ENCODE measurements around the gene AKR7A3. TPM values are rescaled to one million over a fixed set of nuclear protein-coding genes. Genes with fewer than 3 reads are reported as not detected.
"Not testable (repeated sequence)": the region's sequence is repeated elsewhere in the genome, so short reads cannot be mapped to it uniquely, and the experiment has no call there.

The AKR7A3 gene
- total RNA-seq, 2 donors from 2014 or later = 2.5 to 3.9 TPM

DNA sequence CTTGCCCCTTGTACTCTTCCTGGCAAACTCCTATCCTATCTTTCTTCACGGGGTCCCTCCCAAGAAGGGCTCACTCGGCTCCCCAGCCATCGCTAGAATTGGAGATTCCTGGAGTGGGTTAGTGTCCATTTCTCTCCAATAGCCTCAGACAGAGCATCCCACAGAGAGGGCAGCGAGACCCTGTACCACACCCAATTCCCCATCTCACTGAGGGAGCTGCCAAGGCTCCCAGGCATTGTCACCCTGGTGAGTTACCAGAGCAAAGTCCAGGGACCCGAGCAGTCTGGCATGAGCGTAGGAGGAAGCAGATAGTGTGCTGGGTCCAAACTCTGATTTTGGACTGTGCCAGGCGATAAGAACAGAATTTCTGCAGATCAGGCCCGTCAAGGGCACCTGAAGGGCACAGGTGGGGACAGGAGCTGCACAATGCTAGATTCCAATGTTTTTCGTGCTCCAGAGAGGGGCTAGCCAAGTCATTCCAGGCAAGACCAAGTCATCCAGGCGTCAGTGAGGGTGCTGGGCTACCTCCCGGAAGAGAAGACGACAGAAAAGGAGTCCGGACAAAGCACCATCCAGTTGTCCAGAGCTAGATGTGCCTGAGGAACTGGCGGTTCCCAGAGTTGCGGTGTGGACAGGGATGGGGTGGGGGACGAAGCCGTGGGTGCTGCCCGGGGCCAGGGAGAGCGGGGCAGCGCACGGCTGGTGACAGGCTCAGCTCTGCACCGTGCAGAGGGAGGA, 15.3 kb downstream of the AKR7A3 start:
- TF ChIP-seq, protein P1, sequence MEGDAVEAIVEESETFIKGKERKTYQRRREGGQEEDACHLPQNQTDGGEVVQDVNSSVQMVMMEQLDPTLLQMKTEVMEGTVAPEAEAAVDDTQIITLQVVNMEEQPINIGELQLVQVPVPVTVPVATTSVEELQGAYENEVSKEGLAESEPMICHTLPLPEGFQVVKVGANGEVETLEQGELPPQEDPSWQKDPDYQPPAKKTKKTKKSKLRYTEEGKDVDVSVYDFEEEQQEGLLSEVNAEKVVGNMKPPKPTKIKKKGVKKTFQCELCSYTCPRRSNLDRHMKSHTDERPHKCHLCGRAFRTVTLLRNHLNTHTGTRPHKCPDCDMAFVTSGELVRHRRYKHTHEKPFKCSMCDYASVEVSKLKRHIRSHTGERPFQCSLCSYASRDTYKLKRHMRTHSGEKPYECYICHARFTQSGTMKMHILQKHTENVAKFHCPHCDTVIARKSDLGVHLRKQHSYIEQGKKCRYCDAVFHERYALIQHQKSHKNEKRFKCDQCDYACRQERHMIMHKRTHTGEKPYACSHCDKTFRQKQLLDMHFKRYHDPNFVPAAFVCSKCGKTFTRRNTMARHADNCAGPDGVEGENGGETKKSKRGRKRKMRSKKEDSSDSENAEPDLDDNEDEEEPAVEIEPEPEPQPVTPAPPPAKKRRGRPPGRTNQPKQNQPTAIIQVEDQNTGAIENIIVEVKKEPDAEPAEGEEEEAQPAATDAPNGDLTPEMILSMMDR (IDR thresholded peaks at IDR 0.05) = no peak
- Histone ChIP-seq H3K36me3 (no peaks in the 10 kb centered on the region), H3K27me3 (replicated peaks; ENCODE audit: insufficient read depth) (no peaks in the 10 kb centered on the region), H3K27ac (no peak overlapping the region), H3K4me1 (ENCODE audit: control insufficient read depth in 1 of 2, low read depth in 2 of 2) (no peaks in the 10 kb centered on the region), H3K4me3 (no peak overlapping the region), H3K9me3 (no peaks in the 10 kb centered on the region)
- ATAC-seq (ENCODE audit: insufficient number of reproducible peaks, low FRiP score, low read depth) (no peak), DNase-seq (ENCODE audit: low spot score) (no peak)

DNA sequence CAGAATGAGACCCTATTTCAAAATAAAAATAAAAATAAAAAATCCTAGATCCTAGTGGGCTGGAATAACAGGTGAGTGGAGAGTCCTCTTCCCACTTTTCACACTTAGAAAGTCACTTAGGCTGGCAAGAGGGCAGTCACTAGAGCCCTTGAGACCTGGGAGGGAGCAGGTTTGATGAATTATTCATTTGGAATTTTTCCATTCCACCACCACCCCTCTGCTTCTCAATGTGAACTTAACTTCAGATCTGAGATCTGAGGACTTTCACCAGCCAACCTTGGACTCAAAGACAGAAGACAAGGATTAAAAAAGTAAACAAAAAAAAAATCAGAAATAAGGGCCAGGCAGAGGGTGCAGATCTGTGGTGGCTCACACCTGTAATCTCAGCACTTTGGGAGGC, 16.5 kb downstream of the AKR7A3 start:
- ATAC-seq (ENCODE audit: insufficient number of reproducible peaks, low FRiP score, low read depth) (no peak), DNase-seq (ENCODE audit: low spot score) (no peak)
- Histone ChIP-seq H3K36me3 (no peaks in the 10 kb centered on the region), H3K27me3 (replicated peaks; ENCODE audit: insufficient read depth) (no peaks in the 10 kb centered on the region), H3K4me3 (no peak overlapping the region), H3K9me3 (no peaks in the 10 kb centered on the region), H3K27ac (no peak overlapping the region), H3K4me1 (ENCODE audit: control insufficient read depth in 1 of 2, low read depth in 2 of 2) (no peaks in the 10 kb centered on the region)
- TF ChIP-seq, protein P1 (IDR thresholded peaks at IDR 0.05) = no peak

DNA sequence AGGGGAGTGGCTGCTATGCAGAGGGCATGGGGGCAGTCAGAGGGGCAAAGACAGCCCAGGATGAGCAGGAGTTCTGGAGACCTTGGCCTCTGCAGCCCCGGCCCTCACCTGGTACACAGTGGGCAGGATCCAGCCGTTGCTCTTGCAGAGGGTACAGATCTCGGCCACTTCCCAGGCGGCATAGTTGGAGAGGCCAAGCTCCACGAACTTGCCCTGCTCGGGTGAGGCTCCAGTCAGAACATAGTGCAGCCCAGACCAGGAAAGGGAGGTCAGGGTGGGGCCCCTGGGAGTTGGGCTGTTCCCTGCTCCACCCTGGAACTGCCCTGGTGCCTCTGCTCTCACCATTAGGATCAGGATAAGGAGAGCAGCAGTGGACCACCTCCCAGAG, 18.2 kb downstream of the AKR7A3 start:
- H3K9me3 ChIP-seq; H3K27me3 ChIP-seq (replicated peaks; ENCODE audit: insufficient read depth); ATAC-seq (ENCODE audit: insufficient number of reproducible peaks, low FRiP score, low read depth); H3K4me1 ChIP-seq (ENCODE audit: control insufficient read depth in 1 of 2, low read depth in 2 of 2); H3K4me3 ChIP-seq; H3K36me3 ChIP-seq; H3K27ac ChIP-seq; DNase-seq (ENCODE audit: low spot score): not testable (repeated sequence)

DNA sequence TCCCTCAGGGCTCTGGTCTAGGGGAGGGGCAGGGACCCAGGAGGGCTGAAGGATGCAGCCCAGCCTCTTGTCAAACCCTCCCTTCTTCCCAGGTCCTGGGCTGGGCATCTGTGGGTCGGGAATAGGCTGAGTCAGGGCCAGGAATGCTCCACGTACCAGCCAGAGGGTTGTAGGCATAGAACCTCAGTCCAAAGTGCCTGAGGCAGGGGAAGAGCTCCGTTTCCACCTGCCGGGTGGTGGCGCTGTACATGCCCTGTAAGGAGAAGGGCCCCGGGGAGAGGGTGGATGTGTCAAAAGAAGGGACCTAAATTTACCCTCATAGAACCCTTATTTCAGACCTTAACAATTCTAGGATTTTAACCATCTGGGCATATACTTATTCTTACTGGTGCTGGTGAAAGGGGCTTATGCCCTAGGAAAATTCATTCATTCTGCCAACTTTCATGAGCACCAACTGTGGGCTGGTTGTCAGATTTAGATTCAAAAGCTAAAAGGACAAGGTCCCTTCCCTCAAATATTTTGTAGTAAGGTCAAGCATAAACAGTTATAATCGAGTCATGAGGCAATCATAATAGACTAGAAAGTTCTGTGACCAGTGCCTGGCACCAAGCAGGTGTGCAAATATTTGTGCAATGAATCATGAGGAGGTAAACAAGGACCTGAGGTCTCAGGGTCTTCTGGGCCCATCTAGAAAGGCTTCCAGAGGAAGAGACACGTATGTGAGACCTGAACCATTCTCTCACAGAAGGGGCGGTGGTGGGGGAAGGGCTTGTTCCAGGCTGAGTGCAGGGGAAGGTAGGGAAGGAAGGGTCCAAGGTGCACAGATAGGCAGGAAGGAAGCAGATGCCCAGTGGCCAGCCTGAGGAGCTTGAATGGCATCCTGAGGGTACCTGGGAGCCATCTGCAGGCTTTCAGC, 18.9 kb downstream of the AKR7A3 start:
- not testable (repeated sequence) for ATAC-seq (ENCODE audit: insufficient number of reproducible peaks, low FRiP score, low read depth); H3K4me3 ChIP-seq; H3K9me3 ChIP-seq; H3K27me3 ChIP-seq (replicated peaks; ENCODE audit: insufficient read depth); H3K27ac ChIP-seq; DNase-seq (ENCODE audit: low spot score); H3K36me3 ChIP-seq; H3K4me1 ChIP-seq (ENCODE audit: control insufficient read depth in 1 of 2, low read depth in 2 of 2)

DNA sequence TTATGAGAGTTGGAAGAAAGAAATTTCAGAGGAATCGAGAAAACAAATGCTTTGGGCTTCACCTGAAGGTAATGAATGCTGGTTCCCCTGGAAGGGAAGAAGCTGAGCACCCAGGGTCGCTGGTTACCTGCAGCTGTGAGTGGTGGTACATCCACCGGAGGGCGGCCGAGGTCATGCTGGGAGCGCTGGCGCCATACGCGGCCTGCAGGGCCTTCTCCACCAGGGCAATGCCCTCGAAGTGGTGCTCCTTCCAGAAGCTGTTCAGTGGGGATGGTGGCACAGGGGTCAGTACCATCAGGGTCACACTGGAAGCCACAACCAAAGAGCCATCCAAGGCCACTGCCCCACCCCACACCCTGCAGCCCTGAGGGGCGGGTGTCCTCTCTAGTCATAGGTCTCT, 20.1 kb downstream of the AKR7A3 start:
- H3K27ac ChIP-seq = no peak overlapping the region
- DNase-seq (ENCODE audit: low spot score) = no peak
- H3K4me3 ChIP-seq = no peak overlapping the region
- H3K9me3 ChIP-seq = no peaks in the 10 kb centered on the region
- no peaks in the 10 kb centered on the region for H3K36me3 ChIP-seq
- no peak for ATAC-seq (ENCODE audit: insufficient number of reproducible peaks, low FRiP score, low read depth)
- TF ChIP-seq, protein P1 (IDR thresholded peaks at IDR 0.05) = no peak
- no peaks in the 10 kb centered on the region for H3K27me3 ChIP-seq (replicated peaks; ENCODE audit: insufficient read depth)
- H3K4me1 ChIP-seq (ENCODE audit: control insufficient read depth in 1 of 2, low read depth in 2 of 2) = no peaks in the 10 kb centered on the region

DNA sequence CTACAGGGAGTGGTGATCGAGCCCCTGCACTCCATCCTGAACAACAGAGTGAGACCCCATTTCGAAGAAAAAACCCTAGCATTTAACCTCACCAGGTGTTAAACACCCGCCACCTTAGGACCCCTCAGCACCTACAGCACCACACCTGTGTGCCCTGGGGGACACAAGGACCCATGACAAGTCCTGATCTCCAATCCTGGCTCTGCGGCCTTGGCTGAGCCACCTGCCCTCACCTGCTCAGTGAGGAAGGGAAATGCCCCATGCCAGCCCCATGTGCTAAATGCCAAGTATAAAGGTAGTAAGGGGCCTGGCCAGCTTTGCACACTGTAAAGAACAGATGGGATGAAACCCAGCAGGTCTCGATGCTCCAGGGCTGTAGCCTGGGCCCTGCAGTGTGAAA, 25.8 kb downstream of the AKR7A3 start:
- no peak overlapping the region for H3K4me3 ChIP-seq
- H3K27ac ChIP-seq = no peak overlapping the region
- no peaks in the 10 kb centered on the region for H3K9me3 ChIP-seq
- DNase-seq (ENCODE audit: low spot score) = no peak
- no peaks in the 10 kb centered on the region for H3K4me1 ChIP-seq (ENCODE audit: control insufficient read depth in 1 of 2, low read depth in 2 of 2)
- TF ChIP-seq, protein P1 (IDR thresholded peaks at IDR 0.05) = no peak
- H3K36me3 ChIP-seq = peaks cover 21% of the 10 kb centered on the region
- H3K27me3 ChIP-seq (replicated peaks; ENCODE audit: insufficient read depth) = no peaks in the 10 kb centered on the region
- no peak for ATAC-seq (ENCODE audit: insufficient number of reproducible peaks, low FRiP score, low read depth)
